PC-9 (cell line): ENCODE results near the gene CCDC154.

Experiments used
- CTCF ChIP-seq: fragments of 200-600 bp; sonication (generic); conservative IDR thresholded peaks from 2 replicates; pipeline ENCODE4 v1.6.1; 2017; ENCODE audit warnings: mixed run types, antibody characterized with exemption, mild to moderate bottlenecking, moderate library complexity
- EZH2 ChIP-seq: fragments of 200-600 bp; sonication (generic); IDR thresholded peaks from 2 replicates; pipeline ENCODE4 v1.8.0; 2017; ENCODE audit warnings: antibody characterized with exemption, low read depth

- TF ChIP-seq EZH2 (no peak), CTCF (no peak)
These were observed at the start of gene CCDC154 for GRCh38 chr16:1443980-1444729.
